Loucy (cell line): ENCODE data around the gene NOC2L.
A peak's percentile ranks its signal among the peaks of the same experiment; 100 is the strongest.

Experiments used
- H2AFZ ChIP-seq: fragments of 200-600 bp; sonication (generic); 2 replicates; pipeline ENCODE4 v1.6.0; 2016; ENCODE audit warnings: antibody characterized with exemption, mild to moderate bottlenecking, low read length, moderate library complexity
- H3F3A ChIP-seq: fragments of 200-600 bp; 2 replicates; pipeline ENCODE4 v1.6.0; 2016; ENCODE audit warnings: antibody characterized with exemption, low read depth, mild to moderate bottlenecking
- H3K27me3 ChIP-seq: fragments of 200-600 bp; sonication (generic); 2 replicates; pipeline ENCODE4 v1.6.1; 2014; ENCODE audit warnings: low read length, mild to moderate bottlenecking; ENCODE audit not compliant: insufficient read depth, poor library complexity, severe bottlenecking
- H3K36me3 ChIP-seq: fragments of 200-600 bp; sonication (generic); 2 replicates; pipeline ENCODE4 v1.6.1; 2016; ENCODE audit warnings: low read length; ENCODE audit not compliant: insufficient read depth
- H3K4me1 ChIP-seq: fragments of 200-600 bp; sonication (generic); 2 replicates; pipeline ENCODE4 v1.5.1; 2014; ENCODE audit warnings: low read length, mild to moderate bottlenecking; ENCODE audit not compliant: insufficient read depth, poor library complexity, severe bottlenecking
- H3K4me2 ChIP-seq: fragments of 200-600 bp; sonication (generic); 2 replicates; pipeline ENCODE4 v1.6.0; 2014; ENCODE audit warnings: antibody characterized with exemption, low read length, low read depth, mild to moderate bottlenecking; ENCODE audit not compliant: poor library complexity, severe bottlenecking
- H3K4me3 ChIP-seq: fragments of 200-600 bp; sonication (generic); 2 replicates; pipeline ENCODE4 v1.5.1; 2014; ENCODE audit warnings: low read length, mild to moderate bottlenecking, mixed read lengths; ENCODE audit not compliant: poor library complexity, severe bottlenecking
- H3K79me2 ChIP-seq: fragments of 200-600 bp; sonication (generic); 2 replicates; pipeline ENCODE4 v1.6.1; 2014; ENCODE audit warnings: low read length; ENCODE audit not compliant: insufficient read depth
- H3K9ac ChIP-seq: fragments of 200-600 bp; sonication (generic); 2 replicates; pipeline ENCODE4 v1.6.0; 2014; ENCODE audit warnings: mild to moderate bottlenecking, low read depth, low read length, moderate library complexity; ENCODE audit not compliant: poor library complexity, severe bottlenecking
- H3K9me2 ChIP-seq: fragments of 200-600 bp; sonication (generic); replicated peaks from 2 replicates; pipeline ENCODE4 v1.6.1; 2016; ENCODE audit warnings: low read depth, low read length, mixed read lengths
- H3K9me3 ChIP-seq: fragments of 200-600 bp; sonication (generic); 2 replicates; pipeline ENCODE4 v1.6.1; 2014; ENCODE audit warnings: mild to moderate bottlenecking, antibody characterized with exemption, low read length, low read depth; ENCODE audit not compliant: insufficient read depth
- H4K20me1 ChIP-seq: fragments of 200-600 bp; sonication (generic); 2 replicates; pipeline ENCODE4 v1.6.0; 2014; ENCODE audit warnings: antibody characterized with exemption, low read length, mild to moderate bottlenecking; ENCODE audit not compliant: insufficient read depth, poor library complexity, severe bottlenecking
- EZH2phosphoT487 ChIP-seq: fragments of 200-600 bp; IDR thresholded peaks from 2 replicates; pipeline ENCODE4 v1.6.1; 2018; ENCODE audit warnings: antibody characterized with exemption, mild to moderate bottlenecking, moderate library complexity, borderline replicate concordance
- TF ChIP-seq, protein P1 (sequence below): fragments of 200-600 bp; sonication (generic); conservative IDR thresholded peaks from 2 replicates; pipeline ENCODE4 v1.5.1; 2014; ENCODE audit warnings: mild to moderate bottlenecking, antibody characterized with exemption, low read length

The NOC2L gene

DNA sequence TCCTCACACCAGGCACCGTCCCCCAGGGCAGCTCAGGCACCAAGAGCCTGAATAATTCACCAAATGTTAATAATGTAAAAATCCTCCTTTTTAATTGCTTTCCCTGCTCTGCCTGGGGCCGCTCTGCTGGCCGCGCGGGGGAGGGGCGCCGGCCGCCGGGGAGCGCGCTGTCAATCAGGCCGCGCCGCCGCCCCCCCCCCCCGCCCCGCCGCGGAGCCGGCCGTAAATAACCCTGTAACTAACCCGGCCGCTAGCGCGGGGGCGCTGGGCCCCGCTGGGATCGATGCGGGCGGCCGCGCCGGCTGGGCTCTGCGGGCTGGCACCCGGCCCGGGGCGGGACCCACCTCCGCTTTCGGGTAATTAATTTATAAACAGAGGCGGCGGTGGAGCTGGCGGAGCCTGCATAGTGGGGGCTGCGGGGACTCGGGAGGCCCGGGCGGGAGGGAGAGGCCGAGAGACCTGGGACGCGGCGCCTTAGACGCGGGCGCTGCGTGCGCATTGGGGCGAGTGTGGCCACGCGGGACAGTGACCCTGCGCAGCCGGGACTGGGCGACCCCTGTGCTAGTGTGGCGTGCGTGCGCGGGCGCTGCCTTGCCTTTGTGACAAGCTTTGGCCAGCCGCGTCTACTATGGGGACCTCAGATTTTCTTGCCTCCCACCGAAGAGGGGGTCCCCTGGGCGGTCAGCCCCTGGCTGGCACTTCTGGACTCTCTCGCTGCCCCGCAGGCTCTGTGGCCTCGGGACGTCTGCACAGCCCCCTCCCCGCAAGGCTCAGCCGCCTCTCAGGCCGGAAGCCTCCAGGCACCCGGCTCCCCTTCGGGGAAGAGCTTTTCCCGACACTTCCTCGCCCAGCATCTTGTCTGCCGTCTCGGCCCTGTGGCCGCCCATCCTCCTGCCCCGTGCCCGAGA, 18.7 kb downstream of the NOC2L start:
- Histone ChIP-seq H3K9me2 (no peaks in the 10 kb centered on the region), H3K27me3 (peaks cover 15% of the 10 kb centered on the region), H3F3A (no peaks in the 10 kb centered on the region), H3K4me2 (peak overlapping the region; percentile 78), H2AFZ (no peak overlapping the region), H3K4me1 (peaks cover 23% of the 10 kb centered on the region), H3K79me2 (no peaks in the 10 kb centered on the region), H4K20me1 (no peaks in the 10 kb centered on the region), H3K9me3 (no peaks in the 10 kb centered on the region), H3K4me3 (peak overlapping the region; percentile 68), H3K9ac (no peak overlapping the region), H3K36me3 (no peaks in the 10 kb centered on the region; the same call in 1 of the 2 replicates)
- TF ChIP-seq, protein P1, sequence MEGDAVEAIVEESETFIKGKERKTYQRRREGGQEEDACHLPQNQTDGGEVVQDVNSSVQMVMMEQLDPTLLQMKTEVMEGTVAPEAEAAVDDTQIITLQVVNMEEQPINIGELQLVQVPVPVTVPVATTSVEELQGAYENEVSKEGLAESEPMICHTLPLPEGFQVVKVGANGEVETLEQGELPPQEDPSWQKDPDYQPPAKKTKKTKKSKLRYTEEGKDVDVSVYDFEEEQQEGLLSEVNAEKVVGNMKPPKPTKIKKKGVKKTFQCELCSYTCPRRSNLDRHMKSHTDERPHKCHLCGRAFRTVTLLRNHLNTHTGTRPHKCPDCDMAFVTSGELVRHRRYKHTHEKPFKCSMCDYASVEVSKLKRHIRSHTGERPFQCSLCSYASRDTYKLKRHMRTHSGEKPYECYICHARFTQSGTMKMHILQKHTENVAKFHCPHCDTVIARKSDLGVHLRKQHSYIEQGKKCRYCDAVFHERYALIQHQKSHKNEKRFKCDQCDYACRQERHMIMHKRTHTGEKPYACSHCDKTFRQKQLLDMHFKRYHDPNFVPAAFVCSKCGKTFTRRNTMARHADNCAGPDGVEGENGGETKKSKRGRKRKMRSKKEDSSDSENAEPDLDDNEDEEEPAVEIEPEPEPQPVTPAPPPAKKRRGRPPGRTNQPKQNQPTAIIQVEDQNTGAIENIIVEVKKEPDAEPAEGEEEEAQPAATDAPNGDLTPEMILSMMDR, result no peak
- TF ChIP-seq EZH2phosphoT487, result no peak

DNA sequence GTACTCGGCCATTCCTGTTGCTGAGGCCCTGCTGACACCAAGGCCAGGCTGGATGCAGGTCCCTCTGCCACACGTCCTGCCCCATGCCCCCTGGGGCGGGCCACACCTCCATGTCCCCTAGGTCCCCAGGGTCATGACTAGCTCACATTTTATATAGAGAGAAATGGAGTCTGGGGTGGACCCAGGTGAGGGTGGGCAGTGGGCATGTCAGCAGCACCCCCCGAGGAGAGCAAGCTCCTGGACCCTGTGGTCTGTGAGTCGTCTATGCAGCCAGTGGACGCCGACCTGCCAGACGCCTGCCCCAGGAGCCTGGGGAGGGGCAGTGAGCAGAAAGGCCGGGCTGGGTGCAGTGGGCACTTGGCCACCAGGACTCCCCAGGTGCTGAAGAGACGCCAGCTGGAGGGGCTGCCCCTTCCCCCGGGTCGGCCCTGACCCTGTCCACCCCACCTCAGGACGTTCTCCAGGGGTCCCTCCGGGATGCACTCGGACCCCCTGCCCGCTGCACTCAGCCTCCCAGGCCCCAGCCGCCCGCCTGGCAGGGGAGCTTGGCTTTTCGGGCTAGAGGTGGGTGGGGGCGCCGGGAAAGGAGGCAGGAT, 19.4 kb downstream of the NOC2L start:
- Histone ChIP-seq H3K9me2 (no peaks in the 10 kb centered on the region), H3K4me1 (peaks cover 23% of the 10 kb centered on the region), H3F3A (no peaks in the 10 kb centered on the region), H2AFZ (no peak overlapping the region), H3K9me3 (no peaks in the 10 kb centered on the region), H3K79me2 (no peaks in the 10 kb centered on the region), H3K9ac (no peak overlapping the region), H3K4me3 (peak overlapping the region; percentile 68), H4K20me1 (no peaks in the 10 kb centered on the region), H3K36me3 (no peaks in the 10 kb centered on the region), H3K27me3 (peaks cover 15% of the 10 kb centered on the region), H3K4me2 (peak overlapping the region; percentile 78)
- TF ChIP-seq EZH2phosphoT487, result no peak
- TF ChIP-seq, protein P1, result no peak

DNA sequence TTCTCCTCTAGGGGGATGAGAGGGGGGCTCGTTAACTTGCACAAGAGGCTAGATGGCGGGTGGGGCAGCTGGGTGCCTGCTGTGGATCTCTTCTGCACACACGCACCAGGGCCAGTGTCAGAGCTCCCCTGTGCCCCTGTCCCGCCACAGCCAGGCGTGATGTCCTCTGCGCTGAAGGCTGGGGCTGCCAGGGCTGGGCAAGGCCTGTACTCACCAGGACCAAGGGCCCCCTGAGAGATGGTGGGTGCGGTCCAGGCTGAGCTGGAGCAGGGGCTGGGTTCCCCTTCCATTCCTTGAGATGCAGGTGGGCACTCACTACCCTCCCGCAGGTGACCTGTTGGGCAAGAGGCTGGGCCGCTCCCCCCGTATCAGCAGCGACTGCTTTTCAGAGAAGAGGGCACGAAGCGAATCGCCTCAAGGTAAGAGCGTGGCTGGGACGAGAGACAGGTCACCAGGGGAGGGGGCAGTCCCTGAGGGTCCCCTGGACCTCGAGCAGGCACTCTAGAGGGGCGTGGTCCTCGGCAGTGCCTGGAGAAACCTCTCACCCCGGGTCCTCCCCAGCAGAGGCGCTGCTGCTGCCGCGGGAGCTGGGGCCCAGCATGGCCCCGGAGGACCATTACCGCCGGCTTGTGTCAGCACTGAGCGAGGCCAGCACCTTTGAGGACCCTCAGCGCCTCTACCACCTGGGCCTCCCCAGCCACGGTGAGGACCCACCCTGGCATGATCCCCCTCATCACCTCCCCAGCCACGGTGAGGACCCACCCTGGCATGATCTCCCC, 20.2 kb downstream of the NOC2L start:
- no peak overlapping the region for H2AFZ ChIP-seq
- H3K9me3 ChIP-seq, result no peaks in the 10 kb centered on the region
- H3K4me2 ChIP-seq, result no peak overlapping the region
- H3K4me1 ChIP-seq, result peaks cover 23% of the 10 kb centered on the region
- H3K79me2 ChIP-seq, result no peaks in the 10 kb centered on the region
- H3F3A ChIP-seq, result no peaks in the 10 kb centered on the region
- H3K9ac ChIP-seq, result no peak overlapping the region
- no peaks in the 10 kb centered on the region for H3K9me2 ChIP-seq
- no peaks in the 10 kb centered on the region for H3K36me3 ChIP-seq
- peaks cover 15% of the 10 kb centered on the region for H3K27me3 ChIP-seq
- no peaks in the 10 kb centered on the region for H4K20me1 ChIP-seq
- TF ChIP-seq EZH2phosphoT487, result no peak
- no peak overlapping the region for H3K4me3 ChIP-seq
